NCI-H128 (cell line): Measurements from ENCODE around the gene MGLL.
A peak's percentile ranks its signal among the peaks of the same experiment; 100 is the strongest.

ENCODE experiments used
- DNase-seq: peaks from one replicate; lab custom pipeline; 2025; ENCODE audit not compliant: unreplicated experiment; lab: John Stamatoyannopoulos, UW

Gene MGLL

DNA sequence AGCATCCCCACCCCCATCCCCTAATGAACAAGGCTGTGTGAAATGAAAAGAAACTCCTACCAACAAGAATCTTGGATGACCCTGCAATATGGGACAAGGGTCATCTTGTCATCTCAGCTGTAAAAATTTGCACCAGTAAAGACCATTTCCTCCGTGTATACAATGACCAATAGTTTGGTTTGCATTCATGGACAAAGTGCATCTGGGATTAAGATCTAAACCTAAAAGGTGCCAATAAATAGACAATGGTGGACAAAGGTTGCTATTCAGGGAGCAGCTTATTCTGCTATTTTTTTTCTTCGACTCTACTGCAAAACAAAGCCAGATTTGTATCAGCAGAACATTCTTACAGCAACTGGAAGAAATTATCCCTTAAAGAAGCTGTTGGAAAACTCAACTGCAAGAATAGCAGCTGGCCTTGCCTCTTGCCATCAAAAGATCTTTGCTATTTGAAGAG lies 8.0 kb downstream of the MGLL start:
- DNase-seq: no peak

GRCh38 chr3:127812151-127812550 lies 10.2 kb downstream of the MGLL start:
- DNase-seq: no peak

DNA sequence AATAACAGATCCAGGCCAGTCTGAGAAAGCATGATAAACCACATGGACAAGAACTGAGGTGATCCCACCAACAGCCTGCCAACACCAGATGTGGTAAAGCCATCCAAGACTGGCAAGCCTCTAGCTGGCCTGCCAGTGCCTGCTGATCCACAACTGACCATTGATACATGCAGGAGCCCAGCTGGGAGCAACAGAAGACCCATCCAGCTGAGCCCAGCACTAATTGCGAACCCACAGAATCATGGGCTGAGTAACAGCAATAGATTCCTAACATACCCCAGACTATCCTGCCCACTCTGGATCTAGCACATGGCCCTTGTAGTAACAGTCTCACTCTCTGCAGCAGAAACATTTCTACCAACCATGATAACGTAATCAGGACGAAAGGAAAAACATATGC lies 10.6 kb downstream of the MGLL start:
- DNase-seq: no peak

DNA sequence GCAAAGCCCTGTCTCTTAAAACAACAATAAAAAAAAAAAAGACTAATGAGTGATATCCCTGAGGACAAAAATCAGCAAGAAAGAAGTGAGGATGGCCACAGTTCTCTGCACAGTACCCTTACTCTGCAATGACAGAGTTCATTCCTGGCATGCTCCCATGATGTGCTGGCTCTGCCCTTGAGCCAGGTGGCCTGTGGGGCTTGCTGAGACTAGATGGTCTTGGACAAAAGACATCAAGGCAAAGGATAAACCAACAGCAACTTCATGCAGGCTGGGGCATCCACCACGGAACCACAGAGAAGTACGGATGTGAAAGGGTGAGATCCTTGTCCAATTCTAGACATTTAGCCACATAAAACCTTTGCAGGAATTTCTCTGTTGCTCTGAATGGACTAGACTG lies 12.7 kb downstream of the MGLL start:
- DNase-seq: no peak

DNA sequence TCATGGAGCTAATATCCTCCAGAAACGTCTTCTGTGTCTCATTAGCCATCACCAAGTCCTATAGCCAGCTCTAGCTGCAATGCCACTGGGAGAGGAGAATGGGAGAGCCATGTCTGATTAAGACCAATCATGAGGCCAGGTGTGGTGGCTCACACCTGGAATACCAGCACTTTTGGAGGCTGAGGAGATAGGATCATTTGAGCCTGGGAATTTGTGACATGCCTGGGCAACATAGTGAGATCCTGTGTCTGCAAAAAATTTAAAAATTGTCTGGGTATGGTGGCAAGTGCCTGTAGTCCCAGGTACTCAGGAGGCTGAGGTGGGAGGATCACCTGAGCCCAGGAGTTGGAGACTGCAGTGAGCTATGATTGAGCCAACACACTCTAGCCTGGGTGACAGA lies 13.1 kb downstream of the MGLL start:
- DNase-seq: no peak

- no peak for DNase-seq
These were observed 14.1 kb downstream of the MGLL start for GRCh38 chr3:127808197-127808596.

DNA sequence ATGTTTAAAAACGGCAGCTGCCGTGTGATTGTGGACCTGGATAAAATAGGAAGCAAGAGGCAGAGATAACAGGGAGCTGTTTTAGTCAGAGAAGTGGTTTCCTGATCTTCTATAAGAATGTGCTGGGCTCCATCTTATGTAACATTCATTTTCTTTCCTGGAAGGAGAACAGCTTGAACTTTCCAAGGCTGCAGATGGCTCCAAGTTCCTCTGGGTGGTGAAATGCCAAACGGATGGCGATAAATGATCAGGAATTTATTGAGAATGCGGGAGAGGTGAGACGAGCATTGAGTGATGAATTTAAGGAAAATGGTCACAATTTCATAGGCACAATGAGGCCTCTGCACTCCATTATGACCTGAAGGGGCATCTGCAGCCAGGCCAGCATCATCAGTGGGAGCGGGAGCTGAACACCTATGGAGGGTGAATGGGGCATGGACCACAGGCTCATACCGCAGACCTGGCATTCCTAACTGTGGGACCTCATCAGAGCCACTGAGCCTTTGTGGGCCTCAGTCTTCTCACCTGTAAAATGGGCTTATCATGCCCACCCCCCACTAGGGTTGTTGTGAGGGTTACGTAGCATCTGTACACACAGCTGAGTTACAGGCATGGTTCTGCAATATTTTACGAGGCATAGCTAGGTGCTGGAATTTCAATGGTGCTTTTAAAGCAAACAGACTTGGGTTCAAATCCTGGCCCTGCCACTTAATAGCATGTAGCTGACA lies 17.1 kb downstream of the MGLL start:
- no peak for DNase-seq

GRCh38 chr3:127804141-127804540 lies 18.2 kb downstream of the MGLL start:
- DNase-seq: no peak

DNA sequence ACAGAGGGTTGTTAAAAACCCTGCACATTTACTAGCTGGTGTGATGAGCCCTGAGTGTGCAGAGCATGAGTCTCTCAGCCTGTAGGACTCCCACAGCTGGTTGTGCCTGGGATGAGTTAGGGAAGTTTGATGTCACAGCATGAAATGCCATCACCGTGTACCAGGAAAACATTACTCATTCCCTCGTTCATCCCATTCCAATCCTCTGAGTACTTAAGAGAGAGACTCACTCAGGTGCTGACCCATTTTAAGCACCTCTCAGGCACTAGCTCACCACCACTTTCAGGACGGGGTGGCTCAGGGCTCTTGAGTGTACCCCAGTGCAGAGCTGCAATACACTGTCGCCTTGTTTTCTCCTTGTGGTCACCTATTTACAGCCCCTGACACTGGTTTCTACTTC lies 18.7 kb downstream of the MGLL start:
- no peak for DNase-seq

GRCh38 chr3:127802606-127803005 lies 19.7 kb downstream of the MGLL start:
- no peak for DNase-seq

DNA sequence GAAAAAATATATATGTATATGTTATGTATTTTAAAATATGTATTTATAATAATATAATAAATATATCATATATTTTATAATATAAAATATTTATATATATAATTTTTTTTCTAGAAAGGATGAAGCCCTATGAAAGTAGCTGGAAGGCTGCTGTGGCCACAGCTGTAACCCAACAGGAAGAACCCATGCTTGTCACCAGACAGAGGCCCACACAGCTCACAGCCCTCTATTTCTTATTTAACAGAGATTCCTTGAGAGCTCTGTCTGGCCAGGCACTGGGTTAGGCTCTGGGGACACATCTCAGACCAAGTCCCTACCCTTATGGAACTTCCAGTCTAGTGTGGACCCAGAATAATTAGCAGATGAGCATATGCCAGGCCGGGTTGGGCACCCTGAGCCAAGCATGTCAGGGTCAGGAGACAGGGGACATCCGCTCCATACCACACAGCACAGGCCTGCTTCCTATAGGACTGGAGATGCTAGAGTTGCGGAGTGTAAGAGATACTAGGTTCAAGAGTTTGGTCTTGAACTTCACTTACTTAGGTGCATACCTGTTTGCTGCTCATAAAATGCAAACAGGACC lies 20.5 kb downstream of the MGLL start:
- no peak for DNase-seq

- DNase-seq: no peak
These were observed 21.8 kb downstream of the MGLL start for GRCh38 chr3:127800508-127800907.

GRCh38 chr3:127799476-127800222 lies 22.7 kb downstream of the MGLL start:
- DNase-seq: no peak

DNA sequence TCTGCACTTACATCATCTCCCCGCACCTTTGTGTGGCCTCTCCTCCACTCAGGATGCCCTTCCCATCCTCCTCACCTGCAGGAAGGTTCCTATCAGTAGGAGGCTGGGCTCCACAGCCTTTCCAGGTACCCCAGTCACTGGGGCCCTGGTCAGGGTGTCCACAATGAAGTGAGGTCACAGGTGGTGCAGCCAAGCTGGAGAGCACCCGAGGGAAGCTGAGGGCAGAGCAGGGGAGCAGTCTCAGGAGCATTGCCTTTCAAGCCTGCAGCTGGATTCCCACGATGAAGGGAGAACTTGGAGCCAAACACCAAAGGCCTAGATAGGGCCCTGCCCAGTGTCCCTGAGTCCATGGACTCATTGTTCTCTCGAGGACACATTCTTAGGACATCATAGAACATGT lies 23.6 kb downstream of the MGLL start:
- DNase-seq: no peak

GRCh38 chr3:127796831-127797150 lies 25.5 kb downstream of the MGLL start:
- peak; percentile 85 for DNase-seq

DNA sequence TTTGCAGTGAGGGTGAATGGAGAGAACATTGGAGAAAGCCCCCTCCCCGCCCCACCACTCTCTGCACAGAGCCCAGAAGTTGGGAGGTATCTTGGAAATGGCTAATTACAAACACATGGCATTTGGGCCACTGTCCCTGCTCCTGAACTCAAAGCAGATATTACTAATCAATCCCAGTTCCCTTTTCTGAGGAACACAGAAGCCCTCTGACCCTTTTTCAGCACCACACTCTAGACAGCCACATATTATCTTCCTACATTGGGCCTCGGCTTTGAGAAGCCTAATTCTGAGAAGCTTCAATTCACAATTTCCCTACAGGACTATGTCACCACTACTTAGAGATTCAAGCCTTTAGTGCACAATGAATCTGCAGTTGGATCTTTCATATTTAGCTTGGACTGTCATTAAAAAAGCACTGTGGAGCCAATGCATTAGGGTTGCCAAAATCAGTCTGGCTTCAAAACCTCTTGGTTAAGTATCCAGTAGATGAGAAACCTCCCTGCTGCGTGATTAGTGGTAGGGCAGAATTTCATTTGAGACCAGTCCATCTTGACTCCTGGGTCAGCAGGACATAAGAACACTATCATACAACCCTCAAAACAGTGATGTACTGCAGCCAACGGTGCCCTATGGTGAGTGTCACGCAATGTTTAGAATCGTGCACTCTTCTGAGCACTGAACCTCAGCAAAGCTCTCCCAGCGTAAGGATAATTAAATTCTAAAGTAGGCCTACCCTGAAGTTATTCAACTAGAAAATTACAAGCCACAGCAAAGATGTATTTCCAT lies 26.1 kb downstream of the MGLL start:
- peak; percentile 85 for DNase-seq

DNA sequence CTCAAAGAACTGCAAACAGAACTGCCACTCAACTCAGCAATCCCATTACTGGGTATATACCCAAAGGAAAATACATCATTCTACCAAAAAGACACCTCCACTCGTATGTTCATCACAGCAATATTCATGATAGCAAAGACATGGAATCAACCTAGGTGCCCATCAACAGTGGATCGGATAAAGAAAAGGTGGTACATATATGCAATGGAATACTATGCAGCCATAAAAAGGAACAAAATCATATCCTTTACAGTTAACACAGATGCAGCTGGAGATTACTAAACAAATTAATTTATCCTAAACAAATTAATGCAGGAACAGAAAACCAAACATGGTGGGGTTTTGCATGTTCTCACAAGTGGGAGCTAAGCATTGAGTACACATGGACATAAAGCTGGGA lies 27.3 kb downstream of the MGLL start:
- DNase-seq: no peak

- DNase-seq: no peak
These were observed 27.9 kb downstream of the MGLL start for GRCh38 chr3:127794402-127794801.

GRCh38 chr3:127792541-127793292 lies 29.6 kb downstream of the MGLL start:
- DNase-seq: no peak

DNA sequence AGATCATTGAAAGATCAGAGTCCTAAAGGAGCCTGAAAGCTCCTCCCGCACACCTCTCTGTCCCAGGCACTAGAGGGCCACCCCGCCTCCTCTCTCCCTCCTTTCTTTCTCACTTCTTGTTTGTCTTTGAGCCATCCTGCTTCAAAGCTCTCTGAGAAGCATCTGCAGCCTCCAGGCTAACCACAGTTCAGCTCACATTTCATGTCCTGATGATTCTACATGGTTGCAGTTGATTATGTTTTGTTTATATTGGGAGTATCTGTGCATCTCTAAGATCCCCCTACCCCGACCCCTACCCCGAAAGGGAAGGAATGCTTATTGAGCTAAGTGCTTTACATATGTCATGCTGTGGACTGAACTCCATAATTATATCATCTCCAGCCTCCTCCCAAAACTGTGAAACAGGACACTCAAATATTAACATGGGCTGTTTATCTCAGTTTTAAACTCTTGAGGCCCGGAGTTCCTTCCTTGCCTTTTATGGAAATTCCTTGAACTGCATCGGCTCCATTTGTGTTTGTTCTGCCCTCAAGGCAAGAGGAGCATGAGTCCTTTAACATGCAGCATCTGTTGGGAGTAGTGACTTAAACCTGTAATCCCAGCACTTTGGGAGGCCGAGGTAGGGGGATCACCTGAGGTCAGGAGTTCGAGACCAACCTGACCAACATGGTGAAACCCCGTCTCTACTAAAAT lies 30.9 kb downstream of the MGLL start:
- DNase-seq: no peak

DNA sequence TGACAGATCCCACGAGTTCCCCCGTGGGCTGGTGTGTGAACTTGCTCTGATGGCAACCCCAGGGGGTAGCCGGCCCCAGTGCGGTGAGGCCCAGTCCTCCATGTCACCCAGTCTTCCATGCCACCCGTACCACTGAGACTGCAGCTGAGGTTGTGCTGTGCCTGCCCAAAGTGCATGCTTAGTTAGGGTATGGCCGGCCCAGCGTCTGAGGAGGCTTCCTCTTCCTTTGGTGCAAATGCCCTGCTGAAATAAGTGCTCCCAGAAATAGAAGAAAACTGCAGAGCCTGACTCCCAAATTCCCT lies 31.5 kb downstream of the MGLL start:
- no peak for DNase-seq
